Amygdala (tissue), 56 donors: ENCODE results near the gene AMFR.
A peak's percentile ranks its signal among the peaks of the same experiment; 100 is the strongest.

ENCODE experiments used
- DNase-seq, 56 donors: peaks; one replicate each; lab custom pipeline; 2025; lab: John Stamatoyannopoulos, UW

The AMFR gene

GRCh38 chr16:56365552-56365951, 59.8 kb downstream of the AMFR start:
- DNase-seq, result no peak

- no peak for DNase-seq
Observed at GRCh38 chr16:56364865-56365264, 60.5 kb downstream of the AMFR start.

- DNase-seq, result no peak
Observed at GRCh38 chr16:56363781-56364565, 61.4 kb downstream of the AMFR start.

GRCh38 chr16:56363181-56363716, 62.1 kb downstream of the AMFR start:
- no peak for DNase-seq

- DNase-seq, result no peak
Observed at GRCh38 chr16:56362706-56363105, 62.6 kb downstream of the AMFR start.

GRCh38 chr16:56362057-56362655, 63.2 kb downstream of the AMFR start:
- no peak for DNase-seq

GRCh38 chr16:56360117-56361008, 65.0 kb downstream of the AMFR start:
- no peak for DNase-seq

GRCh38 chr16:56357765-56358322, 67.5 kb downstream of the AMFR start:
- no peak for DNase-seq

GRCh38 chr16:56357241-56357764, 68.0 kb downstream of the AMFR start:
- no peak for DNase-seq

- peak in 44 of 56 donors; percentile 12 to 81 (median 50) for DNase-seq
Observed at GRCh38 chr16:56356276-56357240, 68.8 kb downstream of the AMFR start.

GRCh38 chr16:56355786-56356275, 69.5 kb downstream of the AMFR start:
- no peak for DNase-seq

GRCh38 chr16:56355221-56355620, 70.1 kb downstream of the AMFR start:
- DNase-seq, result no peak

- DNase-seq, result peak in 1 of 56 donors; percentile 35
Observed at GRCh38 chr16:56354746-56355145, 70.6 kb downstream of the AMFR start.

GRCh38 chr16:56354016-56354415, 71.3 kb downstream of the AMFR start:
- no peak for DNase-seq

GRCh38 chr16:56353054-56353921, 72.1 kb downstream of the AMFR start:
- DNase-seq, result no peak

- DNase-seq, result no peak
Observed at GRCh38 chr16:56352351-56353053, 72.8 kb downstream of the AMFR start.

- DNase-seq, result no peak
Observed at GRCh38 chr16:56351481-56351880, 73.9 kb downstream of the AMFR start.
